ENCODE results near the gene CTU2.

DNA sequence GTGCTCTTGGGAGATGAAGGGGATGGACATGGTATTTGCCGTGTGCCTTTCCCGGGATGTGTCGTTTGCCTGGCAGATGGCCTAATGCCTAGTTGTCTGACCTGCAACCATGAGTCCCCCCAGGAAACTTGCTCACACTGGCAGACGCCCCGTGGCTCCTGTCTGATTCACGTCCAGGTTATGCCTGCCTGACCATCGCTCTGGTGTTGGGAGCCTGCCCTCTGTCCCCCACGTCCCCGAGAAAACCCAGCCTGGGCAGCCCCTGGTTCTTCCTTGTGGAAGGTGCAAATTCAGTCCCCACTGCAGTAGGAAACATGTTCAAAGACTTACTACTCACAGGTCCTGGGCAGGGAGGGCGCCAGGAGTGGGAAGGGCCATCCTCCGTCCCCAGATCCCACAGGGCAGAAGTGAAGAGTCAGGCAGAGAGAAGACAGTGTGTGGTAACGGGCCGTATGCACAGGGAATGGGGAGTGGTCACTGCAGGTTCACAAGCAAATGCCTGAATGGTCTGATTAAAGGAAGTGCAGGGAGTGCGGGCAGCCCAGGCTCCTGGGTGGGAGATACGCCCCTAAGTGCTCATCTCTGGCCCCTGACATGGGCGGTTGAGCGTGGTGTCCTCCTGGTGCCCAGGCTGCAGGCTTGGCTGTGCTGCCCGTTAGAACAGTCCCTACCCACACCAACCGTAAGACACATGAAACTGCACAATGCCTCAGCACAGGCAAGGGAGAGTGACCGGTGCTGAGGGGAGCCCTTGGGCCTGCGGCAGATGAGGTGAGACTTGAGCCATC, 15.8 kb upstream of the CTU2 start:
- TF ChIP-seq POLR2AphosphoS5 (IDR thresholded peaks at IDR 0.05) (no peak), CTCF (IDR thresholded peaks at IDR 0.05 in 8 of 11, conservative IDR thresholded peaks at IDR 0.05 in 3 of 11) (no peak)

All from spleen (tissue), 7 donors.